ENCODE measurements around the gene PSMB4.
"Not testable (repeated sequence)": the region's sequence is repeated elsewhere in the genome, so short reads cannot be mapped to it uniquely, and the experiment has no call there.

Gene PSMB4

DNA sequence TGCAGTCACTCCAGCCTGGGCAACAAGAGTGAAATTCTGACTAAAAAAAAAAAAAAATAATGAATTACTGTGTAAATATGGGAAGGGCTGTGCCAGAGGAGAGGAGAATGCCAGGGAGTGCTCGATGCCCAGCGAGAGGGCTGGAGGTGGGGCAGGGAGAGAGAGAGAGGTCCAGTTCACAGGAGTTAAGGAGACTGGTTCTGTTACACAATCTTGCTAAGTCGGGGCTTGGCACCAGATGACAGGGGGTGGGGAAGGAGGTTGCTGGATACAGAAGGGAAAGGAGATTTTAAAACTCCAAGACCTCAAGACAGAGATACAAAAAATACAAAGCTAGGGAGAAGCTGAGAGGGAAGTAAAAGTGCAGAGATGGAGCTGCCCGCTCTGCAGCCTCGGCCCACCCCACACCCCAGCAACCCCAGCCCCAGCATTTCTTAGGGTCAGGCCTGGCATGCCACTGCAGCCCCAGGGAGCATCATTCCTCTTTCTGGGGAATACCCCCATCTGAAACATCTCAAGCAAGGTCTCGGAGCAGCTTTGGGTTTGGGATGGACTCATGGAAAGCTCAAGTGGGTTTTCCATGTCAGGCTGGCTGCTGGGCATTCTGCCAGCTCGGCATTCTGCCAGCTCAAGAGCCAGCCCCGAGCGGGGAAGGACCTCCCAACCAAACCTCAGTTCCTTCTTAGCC lies 27.9 kb upstream of the PSMB4 start:
- peak; percentile 73 to 75 for DNase-seq
- no peak for TF ChIP-seq POLR2A (IDR thresholded peaks at IDR 0.05; ENCODE audit: low read length)
- no peak for TF ChIP-seq GATA1 (IDR thresholded peaks at IDR 0.05; ENCODE audit: low read depth, low read length)

DNA sequence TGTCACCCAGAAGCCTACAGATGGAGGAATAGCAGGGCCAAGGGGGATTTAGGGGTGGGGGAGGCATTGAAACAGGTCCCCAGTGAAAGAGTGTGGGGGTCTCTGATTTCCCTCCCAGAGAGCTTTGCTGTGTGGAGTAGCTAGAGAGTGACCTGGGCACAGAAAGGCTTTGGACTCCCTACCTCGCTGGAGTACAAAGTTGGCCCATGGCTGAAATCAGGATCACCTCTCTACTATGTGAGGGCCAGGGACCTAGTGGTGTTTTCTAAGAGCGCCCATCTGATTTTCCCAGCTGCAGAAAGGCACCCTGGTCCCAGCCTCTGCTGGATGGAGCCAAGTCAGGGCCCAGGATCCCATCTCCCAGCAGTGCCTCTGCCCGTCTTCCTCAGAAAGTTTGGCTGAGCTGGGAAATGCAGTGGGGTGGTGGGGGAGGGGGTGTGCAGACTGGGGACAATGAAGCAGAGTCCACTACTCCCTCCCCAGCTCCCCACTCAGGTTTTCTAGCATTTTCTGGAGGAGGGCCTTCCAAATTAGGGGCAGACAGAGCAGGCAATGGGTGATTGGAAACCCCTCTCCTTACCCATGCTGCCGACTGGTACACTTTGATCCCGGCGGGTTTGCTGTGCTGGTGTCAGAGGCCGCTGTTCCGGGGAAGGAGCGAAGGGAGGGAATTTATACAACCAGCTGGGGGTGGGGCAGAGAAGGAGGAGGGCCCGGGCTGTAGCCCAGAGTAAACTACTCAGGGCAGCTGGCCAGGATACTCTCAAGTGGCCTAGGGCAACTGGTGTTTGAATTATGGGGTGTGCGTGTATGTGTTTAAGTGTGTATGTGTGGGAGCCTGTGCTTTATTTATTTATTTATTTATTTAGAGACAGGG lies 27.1 kb upstream of the PSMB4 start, which contains the start of gene SELENBP1:
TSS of gene SELENBP1 (minus strand) at position 648 of the 877 bp plus-strand sequence. CDS start at position 584, 64 bp downstream.
- TF ChIP-seq POLR2A (IDR thresholded peaks at IDR 0.05; ENCODE audit: low read length) (peak; percentile 71), GATA1 (IDR thresholded peaks at IDR 0.05; ENCODE audit: low read depth, low read length) (no peak)
- DNase-seq: peak; percentile 77 to 79

DNA sequence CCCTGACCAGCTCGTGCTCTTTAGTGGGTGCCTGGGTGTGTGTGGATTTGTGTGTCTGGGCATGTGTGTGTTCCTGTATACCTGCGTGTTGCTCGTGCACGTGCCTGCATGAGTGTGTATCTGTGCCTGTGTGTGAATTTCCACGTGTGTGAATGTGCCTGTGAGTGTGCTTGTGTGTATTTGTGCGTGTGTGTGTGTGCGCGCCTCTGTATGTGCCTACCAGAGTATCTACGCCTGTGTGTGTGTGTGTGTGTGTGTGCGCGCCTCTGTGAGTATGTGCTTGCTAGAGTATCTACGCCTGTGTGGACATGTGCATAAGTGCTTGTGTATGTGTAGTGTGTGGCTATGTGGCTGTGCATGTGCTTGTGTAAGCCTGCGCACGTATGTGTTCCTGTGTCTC lies 26.2 kb upstream of the PSMB4 start:
- no peak for DNase-seq
- TF ChIP-seq GATA1 (IDR thresholded peaks at IDR 0.05; ENCODE audit: low read depth, low read length) (no peak), POLR2A (IDR thresholded peaks at IDR 0.05; ENCODE audit: low read length) (no peak)

DNA sequence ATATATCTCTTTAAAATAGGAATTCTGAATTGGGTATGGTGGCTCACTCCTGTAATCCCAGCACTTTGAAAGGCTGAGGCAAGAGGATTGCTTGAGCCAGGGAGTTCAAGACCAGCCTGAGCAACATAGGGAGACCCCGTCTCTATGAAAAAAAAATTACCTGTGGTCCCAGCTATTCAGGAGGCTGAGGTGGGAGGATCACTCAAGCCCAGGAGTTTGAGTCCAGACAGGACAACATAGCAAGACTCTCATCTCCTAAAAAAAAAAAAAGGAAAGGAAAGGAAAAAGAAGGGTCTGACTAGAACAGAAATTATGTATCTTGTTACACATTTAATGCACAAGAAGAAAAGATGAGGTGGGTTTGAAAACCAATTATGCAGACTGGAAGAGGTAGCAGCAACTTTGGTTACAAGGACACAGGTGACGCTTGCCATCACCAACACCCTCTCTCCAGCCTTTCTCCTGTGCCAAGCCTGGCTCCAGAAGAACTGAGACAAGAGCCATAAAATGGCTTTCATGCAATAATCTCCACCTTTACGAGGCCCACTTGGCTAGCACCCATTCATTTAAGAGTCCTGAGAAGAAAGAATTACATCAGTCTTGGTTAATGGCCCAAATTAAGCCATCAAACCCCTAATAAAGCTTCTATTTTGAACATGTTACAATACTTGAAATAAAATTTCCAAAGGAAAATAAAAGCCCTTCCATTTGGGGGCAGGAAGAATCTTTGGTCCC lies 22.1 kb upstream of the PSMB4 start:
- TF ChIP-seq POLR2A (IDR thresholded peaks at IDR 0.05; ENCODE audit: low read length): no peak
- no peak for TF ChIP-seq GATA1 (IDR thresholded peaks at IDR 0.05; ENCODE audit: low read depth, low read length)

DNA sequence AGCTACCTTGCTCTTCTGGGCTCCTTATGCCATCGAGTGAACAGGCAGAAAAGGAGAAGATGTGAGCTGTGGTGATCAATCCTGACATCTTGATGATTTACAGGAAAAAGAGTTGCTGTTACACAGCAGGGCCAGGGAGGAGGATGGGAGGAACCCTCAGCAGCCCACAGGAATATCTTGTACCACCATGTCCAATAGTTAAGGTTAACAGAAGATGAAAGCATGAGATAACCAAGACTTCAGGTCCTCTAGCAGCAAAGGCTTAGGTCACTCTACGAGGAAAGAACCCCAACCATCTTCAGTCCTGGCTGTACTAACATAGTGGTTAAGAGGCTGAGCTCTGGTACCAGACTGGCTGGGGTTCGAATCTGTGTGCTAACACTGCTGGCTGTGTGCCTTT lies 14.8 kb upstream of the PSMB4 start:
- DNase-seq: peak; percentile 37 to 51
- no peak for TF ChIP-seq POLR2A (IDR thresholded peaks at IDR 0.05; ENCODE audit: low read length)
- no peak for TF ChIP-seq GATA1 (IDR thresholded peaks at IDR 0.05; ENCODE audit: low read depth, low read length)

More for the DNA sequence above, 22.1 kb upstream of the PSMB4 start:
- no peak for DNase-seq

DNA sequence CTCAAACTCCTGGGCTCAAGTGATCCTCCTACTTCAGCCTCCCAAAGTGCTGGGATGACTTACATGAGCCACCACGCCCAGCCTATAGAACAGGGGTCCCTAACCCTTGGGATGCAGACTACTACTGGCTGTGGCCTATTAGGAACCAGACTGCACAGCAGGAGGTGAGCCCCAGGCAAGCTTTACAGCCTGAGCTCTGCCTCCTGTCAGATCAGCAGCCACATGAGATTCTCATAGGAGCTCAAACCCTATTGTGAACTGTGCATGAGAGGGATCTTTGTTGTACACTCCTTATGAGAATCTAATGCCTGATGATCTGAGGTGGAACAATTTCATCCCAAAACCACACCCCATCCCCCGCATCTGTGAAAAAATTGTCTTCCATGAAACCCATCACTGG lies 13.4 kb upstream of the PSMB4 start:
- DNase-seq: no peak

DNA sequence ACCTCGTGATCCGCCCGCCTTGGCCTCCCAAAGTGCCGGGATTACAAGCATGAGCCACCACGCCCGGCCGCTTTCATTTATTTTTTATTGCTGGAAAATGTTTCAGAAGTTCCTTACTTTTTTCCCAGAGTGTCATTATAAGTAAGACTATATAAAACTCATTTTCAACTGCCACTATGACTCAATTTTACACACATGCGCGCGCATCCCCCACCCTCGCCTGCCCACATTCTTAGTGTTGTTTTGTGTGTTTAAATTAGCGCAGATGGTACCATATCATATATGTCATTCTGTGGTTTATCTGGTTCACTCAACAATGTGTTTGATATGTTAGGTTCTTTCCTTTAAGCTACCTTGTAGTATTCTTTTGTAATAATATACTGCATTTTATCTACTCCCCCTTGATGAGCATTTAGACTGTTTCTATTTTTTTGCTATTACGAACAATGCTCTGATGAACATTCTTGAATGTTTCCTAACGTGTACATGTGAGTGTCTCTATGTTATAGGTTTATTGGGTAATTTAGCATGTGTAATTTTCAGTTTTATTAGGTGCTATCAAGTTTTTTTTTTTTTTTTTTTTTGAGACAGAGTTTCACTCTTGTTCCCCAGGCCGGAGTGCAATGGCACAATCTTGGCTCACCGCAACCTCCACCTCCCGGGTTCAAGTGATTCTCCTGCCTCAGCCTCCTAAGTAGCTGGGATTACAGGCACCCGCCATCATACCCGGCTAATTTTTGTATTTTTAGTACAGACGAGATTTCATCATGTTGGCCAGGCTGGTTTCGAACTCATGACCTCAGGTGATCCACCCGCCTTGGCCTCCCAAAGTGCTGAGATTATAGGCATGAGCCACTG lies 8.9 kb upstream of the PSMB4 start:
- DNase-seq: not testable (repeated sequence)

More for the DNA sequence above, 13.4 kb upstream of the PSMB4 start:
- TF ChIP-seq GATA1 (IDR thresholded peaks at IDR 0.05; ENCODE audit: low read depth, low read length) (no peak), POLR2A (IDR thresholded peaks at IDR 0.05; ENCODE audit: low read length) (no peak)

DNA sequence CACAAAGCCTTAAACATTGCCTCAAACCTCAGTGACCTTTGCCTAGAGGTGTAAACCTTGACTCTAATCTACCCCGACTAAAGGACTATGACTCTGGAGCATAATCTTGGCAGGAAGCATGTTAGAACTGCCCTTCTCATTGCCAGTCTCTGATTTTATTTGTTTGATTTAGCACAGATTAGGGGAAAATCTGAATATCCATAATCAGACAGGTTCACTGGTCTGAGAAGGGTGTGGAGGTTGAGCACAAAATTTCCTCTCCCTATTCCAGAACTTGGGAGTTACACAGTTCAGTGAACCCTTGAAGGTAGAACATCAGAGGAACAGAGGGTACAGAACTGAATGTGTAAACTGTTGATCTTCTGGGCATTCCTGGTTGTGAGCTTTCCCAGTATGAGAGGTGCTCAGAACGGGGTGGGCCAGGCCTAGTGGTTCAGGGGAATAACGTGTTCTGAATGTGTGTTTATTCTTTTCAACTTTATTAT lies 8.3 kb upstream of the PSMB4 start:
- DNase-seq: no peak
- TF ChIP-seq POLR2A (IDR thresholded peaks at IDR 0.05; ENCODE audit: low read length) (no peak), GATA1 (IDR thresholded peaks at IDR 0.05; ENCODE audit: low read depth, low read length) (no peak)

DNA sequence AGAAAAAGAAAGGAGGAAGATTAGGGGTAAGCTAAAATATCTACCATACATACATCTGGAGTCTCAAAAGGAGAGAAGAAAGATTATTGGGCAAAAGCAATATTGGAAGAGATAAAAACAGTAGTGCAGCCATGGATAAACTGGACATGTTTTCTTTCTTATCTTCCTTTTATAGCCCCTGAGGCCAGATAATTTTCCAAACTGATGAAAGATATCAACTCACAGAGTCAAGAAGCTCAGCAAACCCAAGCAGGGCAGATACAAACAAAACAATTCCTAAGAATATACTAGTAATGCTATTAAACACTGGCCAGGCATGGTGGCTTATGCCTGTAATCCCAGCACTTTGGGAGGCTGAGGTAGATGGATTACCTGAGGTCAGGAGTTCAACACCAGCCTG lies 5.8 kb upstream of the PSMB4 start:
- no peak for TF ChIP-seq POLR2A (IDR thresholded peaks at IDR 0.05; ENCODE audit: low read length)
- no peak for TF ChIP-seq GATA1 (IDR thresholded peaks at IDR 0.05; ENCODE audit: low read depth, low read length)
- DNase-seq: peak in 1 of 2 experiments; percentile 55

DNA sequence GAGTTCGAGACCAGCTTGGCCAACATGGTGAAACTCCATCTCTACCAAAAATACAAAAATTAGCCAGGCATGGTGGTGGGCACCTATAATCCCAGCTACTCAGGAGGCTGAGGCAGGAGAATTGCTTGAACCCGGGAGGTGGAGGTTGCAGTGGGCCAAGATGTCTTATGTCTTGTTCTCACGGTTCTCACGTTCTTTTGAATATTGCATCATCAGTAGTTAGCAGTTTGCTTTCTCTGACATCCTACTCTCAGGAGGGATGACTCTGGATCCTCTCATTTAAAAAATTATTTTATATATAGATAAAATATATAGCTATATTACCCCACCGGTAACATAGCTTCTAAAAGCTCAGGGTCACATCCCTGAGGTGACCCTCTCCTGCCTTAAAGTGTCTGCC lies 3.1 kb upstream of the PSMB4 start:
- not testable (repeated sequence) for DNase-seq

DNA sequence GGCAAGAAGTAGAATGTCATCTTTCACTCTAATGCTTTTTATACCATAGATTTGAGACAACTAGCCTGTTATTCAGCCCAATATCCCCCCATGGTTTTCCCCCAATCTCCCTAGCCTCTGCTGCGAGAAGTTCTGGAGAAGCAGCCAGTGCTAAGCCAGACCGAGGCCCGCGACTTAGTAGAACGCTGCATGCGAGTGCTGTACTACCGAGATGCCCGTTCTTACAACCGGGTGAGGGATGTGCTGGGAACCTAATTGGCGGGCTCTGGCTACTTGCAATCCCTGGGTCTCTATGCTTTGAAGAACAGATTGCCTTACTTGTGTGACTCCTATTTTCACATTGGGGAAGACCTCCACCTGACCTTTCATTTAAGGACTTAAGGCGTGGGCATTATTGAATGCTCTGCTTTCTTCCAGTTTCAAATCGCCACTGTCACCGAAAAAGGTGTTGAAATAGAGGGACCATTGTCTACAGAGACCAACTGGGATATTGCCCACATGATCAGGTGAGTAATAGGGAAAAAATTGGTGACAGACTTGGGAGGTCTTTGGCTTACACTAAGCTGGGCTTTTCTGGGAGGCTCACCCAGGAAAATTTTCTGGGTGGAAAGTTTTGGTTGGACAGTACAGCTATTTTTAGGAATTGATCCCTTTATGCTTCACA lies 1.9 kb downstream of the PSMB4 start:
- DNase-seq: peak in 1 of 2 experiments; percentile 20
- TF ChIP-seq POLR2A (IDR thresholded peaks at IDR 0.05; ENCODE audit: low read length) (no peak), GATA1 (IDR thresholded peaks at IDR 0.05; ENCODE audit: low read depth, low read length) (no peak)

DNA sequence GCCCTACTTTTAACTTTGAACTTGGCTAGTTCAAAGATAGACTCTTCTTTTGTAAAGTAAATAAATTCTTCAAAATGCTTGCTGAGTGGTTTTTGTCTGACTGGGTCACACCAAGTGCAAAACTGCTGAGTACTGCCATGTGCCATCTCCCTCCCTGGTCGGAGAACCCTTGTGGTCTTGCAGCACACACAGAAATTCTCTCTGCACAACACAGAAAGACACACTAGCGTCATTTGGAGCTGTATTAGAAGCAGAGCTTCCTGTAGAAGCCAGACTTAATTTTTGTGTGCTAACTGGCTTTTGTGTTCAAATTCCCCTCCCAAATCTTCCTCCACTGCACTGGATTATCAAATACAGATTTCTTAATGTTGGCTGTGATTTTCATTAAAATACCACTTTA lies 2.5 kb downstream of the PSMB4 start:
- no peak for TF ChIP-seq POLR2A (IDR thresholded peaks at IDR 0.05; ENCODE audit: low read length)
- TF ChIP-seq GATA1 (IDR thresholded peaks at IDR 0.05; ENCODE audit: low read depth, low read length): no peak
- DNase-seq: no peak

DNA sequence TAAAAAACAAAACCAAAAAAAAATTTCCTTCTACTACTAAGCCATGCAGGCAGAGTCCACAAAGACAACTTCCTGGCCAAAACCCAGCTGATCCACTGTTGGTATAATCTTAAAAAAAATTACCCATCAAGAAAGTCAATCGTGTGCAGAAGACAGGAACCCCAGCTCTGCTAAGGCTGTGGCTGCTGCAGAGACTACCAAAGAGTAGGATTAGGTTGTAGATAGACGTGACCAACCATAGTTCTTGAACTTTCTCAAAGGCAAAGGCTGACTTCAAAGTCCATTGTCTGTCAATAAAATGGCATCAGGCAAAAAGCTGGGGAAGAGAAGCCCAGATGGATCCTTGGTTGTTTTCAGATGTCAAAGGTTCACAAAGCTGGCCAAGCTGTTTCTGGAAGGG lies 3.4 kb downstream of the PSMB4 start:
- peak; percentile 10 for TF ChIP-seq POLR2A (IDR thresholded peaks at IDR 0.05; ENCODE audit: low read length)
- TF ChIP-seq GATA1 (IDR thresholded peaks at IDR 0.05; ENCODE audit: low read depth, low read length): no peak
- no peak for DNase-seq

Data from erythroblast (primary cell).